GM18867 (cell line): ENCODE results near the gene NLRP6.
"Not testable (repeated sequence)": the region's sequence is repeated elsewhere in the genome, so short reads cannot be mapped to it uniquely, and the experiment has no call there.

Source experiments
- ATAC-seq: cut with Tn5 transposase; IDR thresholded peaks from one replicate; pipeline ENCODE4 v1.9.1; 2021; ENCODE audit warnings: mild to moderate bottlenecking, moderate library complexity; ENCODE audit not compliant: unreplicated experiment

NLRP6 gene

GRCh38 chr11:319121-319887, 41.1 kb downstream of the NLRP6 start:
- ATAC-seq: not testable (repeated sequence)

GRCh38 chr11:319888-320273, 41.7 kb downstream of the NLRP6 start:
- not testable (repeated sequence) for ATAC-seq

- no peak for ATAC-seq
Measured at GRCh38 chr11:324156-324555, 45.9 kb downstream of the NLRP6 start.

GRCh38 chr11:324593-325517, 46.6 kb downstream of the NLRP6 start:
- not testable (repeated sequence) for ATAC-seq

- ATAC-seq: no peak
Measured at GRCh38 chr11:325796-326591, 47.8 kb downstream of the NLRP6 start.

GRCh38 chr11:326592-326841, 48.3 kb downstream of the NLRP6 start:
- ATAC-seq: no peak

GRCh38 chr11:326842-327580, 48.8 kb downstream of the NLRP6 start:
- peak; percentile 63 for ATAC-seq

GRCh38 chr11:327581-327923, 49.3 kb downstream of the NLRP6 start:
- no peak for ATAC-seq

GRCh38 chr11:328012-328411, 49.8 kb downstream of the NLRP6 start:
- no peak for ATAC-seq

- ATAC-seq: not testable (repeated sequence)
Measured at GRCh38 chr11:328516-329100, 50.4 kb downstream of the NLRP6 start.

- ATAC-seq: no peak
Measured at GRCh38 chr11:329886-330253, 51.7 kb downstream of the NLRP6 start.

GRCh38 chr11:330307-330693, 52.1 kb downstream of the NLRP6 start:
- no peak for ATAC-seq

GRCh38 chr11:330694-331357, 52.6 kb downstream of the NLRP6 start:
- ATAC-seq: no peak

- no peak for ATAC-seq
Measured at GRCh38 chr11:331358-332060, 53.3 kb downstream of the NLRP6 start.

- no peak for ATAC-seq
Measured at GRCh38 chr11:332651-333480, 54.7 kb downstream of the NLRP6 start.

GRCh38 chr11:333616-334263, 55.5 kb downstream of the NLRP6 start:
- ATAC-seq: not testable (repeated sequence)

GRCh38 chr11:334264-334994, 56.2 kb downstream of the NLRP6 start:
- no peak for ATAC-seq
